IPS-15b (cell line): ENCODE data around the gene CDC42BPB.
A peak's percentile ranks its signal among the peaks of the same experiment; 100 is the strongest.

ENCODE experiments used
- H3K27me3 ChIP-seq: one replicate; pipeline ENCODE4 v1.6.1; 2013; ENCODE audit warnings: low read length; ENCODE audit not compliant: control insufficient read depth, insufficient read depth
- H3K36me3 ChIP-seq: one replicate; pipeline ENCODE4 v1.6.1; 2013; ENCODE audit warnings: low read length; ENCODE audit not compliant: control insufficient read depth, insufficient read depth
- H3K4me1 ChIP-seq: one replicate; pipeline ENCODE4 v1.6.1; 2013; ENCODE audit warnings: mild to moderate bottlenecking, low read length; ENCODE audit not compliant: control insufficient read depth, insufficient read depth
- H3K4me3 ChIP-seq: one replicate; pipeline ENCODE4 v1.5.1; 2013; ENCODE audit warnings: low read depth, low read length
- H3K9ac ChIP-seq: one replicate; pipeline ENCODE4 v1.6.1; 2013; ENCODE audit warnings: low read depth, mild to moderate bottlenecking, low read length
- H3K9me3 ChIP-seq: one replicate; pipeline ENCODE4 v1.6.1; 2013; ENCODE audit warnings: mild to moderate bottlenecking, low read length; ENCODE audit not compliant: control insufficient read depth, insufficient read depth

Gene CDC42BPB

DNA sequence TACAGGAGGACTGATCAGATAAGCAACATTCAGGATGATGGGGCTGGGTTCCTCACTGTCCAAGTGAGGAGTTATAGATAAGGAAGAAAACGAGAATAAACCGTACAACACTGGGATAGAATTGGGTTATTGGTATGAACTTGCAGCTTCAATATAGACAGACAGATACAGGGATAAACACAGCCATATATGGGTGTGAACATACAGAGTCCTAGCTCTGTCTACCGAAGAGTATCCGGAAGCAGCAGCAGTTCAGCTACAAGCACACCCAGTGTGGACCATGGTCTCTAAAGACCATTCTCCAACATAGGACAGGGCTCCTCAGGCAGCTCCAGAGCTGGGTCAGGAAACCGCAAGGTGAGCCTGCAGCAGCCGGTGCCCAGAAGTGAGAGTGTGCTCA lies 40.8 kb downstream of the CDC42BPB start:
- Histone ChIP-seq H3K9ac (no peak overlapping the region), H3K27me3 (no peaks in the 10 kb centered on the region), H3K4me1 (peaks cover 5% of the 10 kb centered on the region)

DNA sequence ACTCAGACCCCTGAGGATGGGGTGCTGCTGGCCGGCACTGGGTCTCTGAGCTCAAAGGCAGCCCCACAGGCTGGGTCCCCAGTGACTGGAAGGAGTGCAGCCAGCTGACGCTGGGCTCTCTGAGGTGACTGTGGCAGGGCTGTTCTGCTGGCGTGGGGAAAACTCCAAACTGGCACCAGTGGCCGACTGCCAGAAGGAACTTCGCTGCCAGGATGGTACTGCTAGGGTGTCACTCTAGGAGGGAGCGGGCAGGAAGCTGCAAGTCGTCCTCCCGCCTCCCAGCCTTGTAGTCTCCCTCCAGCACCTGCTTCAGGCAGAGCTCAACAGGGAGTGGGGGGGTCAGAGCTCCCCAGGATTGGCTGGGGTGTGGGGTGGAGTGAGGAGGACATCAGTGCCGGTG lies 41.3 kb downstream of the CDC42BPB start:
- no peak overlapping the region for H3K4me3 ChIP-seq
- no peaks in the 10 kb centered on the region for H3K9me3 ChIP-seq

More for the DNA sequence above, 40.8 kb downstream of the CDC42BPB start:
- Histone ChIP-seq H3K4me3 (no peak overlapping the region), H3K36me3 (no peaks in the 10 kb centered on the region), H3K9me3 (no peaks in the 10 kb centered on the region)

GRCh38 chr14:103015426-103015825 lies 41.9 kb downstream of the CDC42BPB start:
- no peak overlapping the region for H3K9ac ChIP-seq

More for the DNA sequence above, 41.3 kb downstream of the CDC42BPB start:
- H3K9ac ChIP-seq, result no peak overlapping the region
- H3K4me1 ChIP-seq, result peaks cover 5% of the 10 kb centered on the region
- no peaks in the 10 kb centered on the region for H3K36me3 ChIP-seq
- no peaks in the 10 kb centered on the region for H3K27me3 ChIP-seq

DNA sequence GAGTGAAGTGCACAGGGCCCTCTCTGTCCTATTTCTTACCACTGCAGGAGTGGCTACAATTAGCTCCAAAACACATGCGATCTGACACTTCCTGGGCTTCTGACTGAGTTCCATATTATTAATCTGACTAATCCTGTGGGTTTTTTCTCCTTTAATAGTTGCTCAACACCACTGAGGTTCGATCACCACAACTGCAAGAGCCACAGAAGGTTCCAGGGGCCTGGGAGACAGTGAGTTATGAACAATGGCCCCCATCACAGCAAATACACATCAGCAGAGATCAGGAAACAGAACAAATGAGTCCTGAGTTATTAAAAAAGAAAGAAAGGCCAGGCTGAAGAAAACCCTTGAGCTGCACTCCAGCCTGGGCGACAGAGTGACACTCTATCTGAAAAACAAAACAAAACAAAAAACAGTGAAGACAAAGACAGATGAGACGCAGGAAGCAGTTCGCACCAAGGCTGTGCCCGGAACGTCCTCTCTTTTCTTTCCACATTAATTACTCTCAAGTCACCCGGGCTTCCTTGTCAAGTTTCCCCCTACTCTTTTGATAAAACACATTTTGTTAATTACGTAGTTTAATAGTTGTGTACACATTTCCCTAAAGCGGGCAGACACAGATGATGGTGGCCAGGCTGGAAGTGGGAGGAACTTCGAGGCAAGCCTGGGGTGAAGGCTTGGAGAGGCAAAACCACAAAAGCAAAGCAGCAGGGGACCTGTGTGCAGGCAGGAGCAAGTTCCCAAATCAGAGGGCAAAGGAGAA lies 42.7 kb downstream of the CDC42BPB start:
- H3K4me1 ChIP-seq, result peaks cover 5% of the 10 kb centered on the region
- no peaks in the 10 kb centered on the region for H3K9me3 ChIP-seq
- no peak overlapping the region for H3K4me3 ChIP-seq
- H3K27me3 ChIP-seq, result no peaks in the 10 kb centered on the region
- peaks cover 2% of the 10 kb centered on the region for H3K36me3 ChIP-seq
- peak overlapping the region; percentile 24 for H3K9ac ChIP-seq

More at GRCh38 chr14:103015426-103015825, 41.9 kb downstream of the CDC42BPB start:
- H3K36me3 ChIP-seq, result peaks cover 1% of the 10 kb centered on the region
- peaks cover 5% of the 10 kb centered on the region for H3K4me1 ChIP-seq
- no peaks in the 10 kb centered on the region for H3K9me3 ChIP-seq
- no peak overlapping the region for H3K4me3 ChIP-seq
- H3K27me3 ChIP-seq, result no peaks in the 10 kb centered on the region

DNA sequence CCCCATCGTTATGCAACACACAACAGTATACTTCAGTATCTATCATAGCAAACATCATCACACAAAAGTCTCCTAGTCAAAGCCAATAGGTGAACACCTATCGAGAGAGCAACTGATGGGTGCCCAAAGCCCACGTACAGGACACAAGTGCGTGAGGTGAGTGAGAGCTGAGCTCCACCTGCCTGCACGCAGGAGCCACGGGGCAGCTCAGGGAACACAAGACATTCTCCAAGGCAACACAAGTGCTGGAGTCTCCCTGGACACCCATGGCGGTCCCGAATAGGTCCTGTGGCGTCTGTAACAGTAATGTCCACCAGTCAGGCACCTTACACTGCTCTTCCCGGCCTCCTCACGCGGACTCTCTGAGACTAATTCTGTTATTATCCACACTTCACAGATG lies 44.3 kb downstream of the CDC42BPB start:
- peaks cover 2% of the 10 kb centered on the region for H3K36me3 ChIP-seq
- no peak overlapping the region for H3K4me3 ChIP-seq
- H3K4me1 ChIP-seq, result no peaks in the 10 kb centered on the region
- no peaks in the 10 kb centered on the region for H3K27me3 ChIP-seq
- no peaks in the 10 kb centered on the region for H3K9me3 ChIP-seq
- no peak overlapping the region for H3K9ac ChIP-seq

GRCh38 chr14:103009559-103009958 lies 47.8 kb downstream of the CDC42BPB start:
- H3K4me3 ChIP-seq, result no peak overlapping the region
- no peaks in the 10 kb centered on the region for H3K9me3 ChIP-seq
- H3K27me3 ChIP-seq, result no peaks in the 10 kb centered on the region
- H3K9ac ChIP-seq, result no peak overlapping the region
- no peaks in the 10 kb centered on the region for H3K4me1 ChIP-seq
- H3K36me3 ChIP-seq, result peaks cover 2% of the 10 kb centered on the region

- no peaks in the 10 kb centered on the region for H3K27me3 ChIP-seq
- peaks cover 4% of the 10 kb centered on the region for H3K36me3 ChIP-seq
These were observed 48.5 kb downstream of the CDC42BPB start for GRCh38 chr14:103008768-103009357.

GRCh38 chr14:103008126-103008525 lies 49.2 kb downstream of the CDC42BPB start:
- Histone ChIP-seq H3K4me3 (no peak overlapping the region), H3K9ac (no peak overlapping the region), H3K36me3 (peaks cover 7% of the 10 kb centered on the region), H3K9me3 (no peaks in the 10 kb centered on the region), H3K4me1 (no peaks in the 10 kb centered on the region), H3K27me3 (no peaks in the 10 kb centered on the region)

More at GRCh38 chr14:103008768-103009357, 48.5 kb downstream of the CDC42BPB start:
- Histone ChIP-seq H3K4me1 (no peaks in the 10 kb centered on the region), H3K9ac (no peak overlapping the region), H3K9me3 (no peaks in the 10 kb centered on the region), H3K4me3 (no peak overlapping the region)

- Histone ChIP-seq H3K4me3 (no peak overlapping the region), H3K9ac (no peak overlapping the region), H3K36me3 (peaks cover 11% of the 10 kb centered on the region), H3K9me3 (no peaks in the 10 kb centered on the region), H3K4me1 (no peaks in the 10 kb centered on the region), H3K27me3 (no peaks in the 10 kb centered on the region)
These were observed 49.8 kb downstream of the CDC42BPB start for GRCh38 chr14:103007555-103007954.

DNA sequence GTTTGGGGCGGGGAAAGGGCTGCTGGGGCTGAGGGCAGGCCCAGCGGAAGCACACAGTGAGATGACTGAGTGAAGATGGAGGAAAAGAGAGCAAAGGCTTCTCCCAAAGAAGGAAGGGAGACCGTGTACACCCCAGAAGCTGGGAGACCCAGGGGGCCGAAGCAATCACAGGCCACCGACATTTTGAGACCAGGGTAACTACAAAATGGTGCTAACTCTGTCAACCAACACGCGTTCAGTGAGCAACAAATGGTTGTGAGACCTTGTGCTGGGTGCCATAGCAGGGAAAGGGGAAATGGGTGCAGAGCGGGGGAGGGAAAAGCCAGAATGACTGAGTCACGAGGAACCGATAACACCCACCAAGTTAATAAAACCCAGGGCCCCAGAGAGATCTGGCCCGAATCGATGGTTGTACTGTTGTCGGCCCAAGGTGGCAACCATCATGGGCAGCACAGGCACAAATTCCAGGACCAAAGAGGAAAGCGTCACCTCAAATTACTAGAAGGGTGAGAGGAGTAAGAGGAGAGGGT lies 50.3 kb downstream of the CDC42BPB start:
- peaks cover 12% of the 10 kb centered on the region for H3K36me3 ChIP-seq
- no peak overlapping the region for H3K4me3 ChIP-seq
- H3K9me3 ChIP-seq, result no peaks in the 10 kb centered on the region
- no peak overlapping the region for H3K9ac ChIP-seq
- H3K27me3 ChIP-seq, result no peaks in the 10 kb centered on the region
- H3K4me1 ChIP-seq, result no peaks in the 10 kb centered on the region

- no peaks in the 10 kb centered on the region for H3K27me3 ChIP-seq
- no peak overlapping the region for H3K4me3 ChIP-seq
- peaks cover 19% of the 10 kb centered on the region for H3K36me3 ChIP-seq
- H3K9ac ChIP-seq, result no peak overlapping the region
- H3K9me3 ChIP-seq, result no peaks in the 10 kb centered on the region
- H3K4me1 ChIP-seq, result no peaks in the 10 kb centered on the region
These were observed 51.2 kb downstream of the CDC42BPB start for GRCh38 chr14:103006106-103006505.

- H3K36me3 ChIP-seq, result peaks cover 24% of the 10 kb centered on the region
These were observed 53.5 kb downstream of the CDC42BPB start for GRCh38 chr14:103003850-103004249.

More at GRCh38 chr14:103003850-103004249, 53.5 kb downstream of the CDC42BPB start:
- Histone ChIP-seq H3K9me3 (no peaks in the 10 kb centered on the region), H3K4me3 (no peak overlapping the region), H3K9ac (no peak overlapping the region), H3K4me1 (no peaks in the 10 kb centered on the region), H3K27me3 (no peaks in the 10 kb centered on the region)
